DOHH2 (cell line): Measurements from ENCODE around the gene CCDC107.

Experiments
- H3F3A ChIP-seq: fragments of 200-600 bp; sonication (generic), shearing (Covaris generic); 2 replicates; pipeline ENCODE4 v1.6.0; 2016; ENCODE audit warnings: antibody characterized with exemption, mild to moderate bottlenecking; ENCODE audit not compliant: control insufficient read depth, insufficient read depth
- H3K27ac ChIP-seq: fragments of 200-600 bp; sonication (generic); 2 replicates; pipeline ENCODE4 v1.5.1; 2014; ENCODE audit warnings: low read depth, mild to moderate bottlenecking, low read length, moderate library complexity
- H3K27me3 ChIP-seq: fragments of 200-600 bp; sonication (generic); 2 replicates; pipeline ENCODE4 v1.6.1; 2014; ENCODE audit warnings: mild to moderate bottlenecking, low read length, mixed read lengths; ENCODE audit not compliant: control insufficient read depth
- H3K36me3 ChIP-seq: fragments of 200-600 bp; sonication (generic); 2 replicates; pipeline ENCODE4 v1.6.1; 2014; ENCODE audit warnings: mild to moderate bottlenecking, low read length, moderate library complexity, mixed read lengths; ENCODE audit not compliant: control insufficient read depth
- H3K4me1 ChIP-seq: fragments of 200-600 bp; sonication (generic); 2 replicates; pipeline ENCODE4 v1.6.1; 2014; ENCODE audit warnings: mild to moderate bottlenecking, low read length, mixed read lengths; ENCODE audit not compliant: control insufficient read depth
- H3K4me2 ChIP-seq: fragments of 200-600 bp; sonication (generic); 2 replicates; pipeline ENCODE4 v1.6.0; 2014; ENCODE audit warnings: mild to moderate bottlenecking, low read length, moderate library complexity
- H3K4me3 ChIP-seq: fragments of 200-600 bp; sonication (generic); 2 replicates; pipeline ENCODE4 v1.5.1; 2014; ENCODE audit warnings: mild to moderate bottlenecking, low read length, mixed read lengths
- H3K79me2 ChIP-seq: fragments of 200-600 bp; sonication (generic); 2 replicates; pipeline ENCODE4 v1.6.1; 2014; ENCODE audit warnings: mild to moderate bottlenecking, low read length, mixed read lengths; ENCODE audit not compliant: control insufficient read depth
- H3K9me2 ChIP-seq: fragments of 200-600 bp; sonication (generic); replicated peaks from 2 replicates; pipeline ENCODE4 v1.6.1; 2014; ENCODE audit warnings: mild to moderate bottlenecking, low read length, mixed read lengths; ENCODE audit not compliant: control insufficient read depth
- H3K9me3 ChIP-seq: fragments of 200-600 bp; sonication (generic); 2 replicates; pipeline ENCODE4 v1.6.1; 2014; ENCODE audit warnings: antibody characterized with exemption, low read length, mixed read lengths; ENCODE audit not compliant: control insufficient read depth, insufficient read depth
- H4K20me1 ChIP-seq: fragments of 200-600 bp; sonication (generic); 2 replicates; pipeline ENCODE4 v1.6.0; 2014; ENCODE audit warnings: low read depth, mild to moderate bottlenecking, antibody characterized with exemption, low read length, moderate library complexity; ENCODE audit not compliant: control insufficient read depth, insufficient read depth
- EZH2phosphoT487 ChIP-seq: fragments of 200-600 bp; sonication (generic); IDR thresholded peaks from 2 replicates; pipeline ENCODE4 v1.6.1; 2017; ENCODE audit warnings: borderline replicate concordance, mild to moderate bottlenecking, antibody characterized with exemption, low read length, moderate library complexity, mixed read lengths
- TF ChIP-seq, protein P1 (sequence below): fragments of 200-600 bp; sonication (generic); IDR thresholded peaks from one replicate; pipeline ENCODE4 v1.5.1; 2014; ENCODE audit warnings: antibody characterized with exemption, mild to moderate bottlenecking, low read depth, low read length; ENCODE audit not compliant: poor library complexity, severe bottlenecking

The CCDC107 gene

DNA sequence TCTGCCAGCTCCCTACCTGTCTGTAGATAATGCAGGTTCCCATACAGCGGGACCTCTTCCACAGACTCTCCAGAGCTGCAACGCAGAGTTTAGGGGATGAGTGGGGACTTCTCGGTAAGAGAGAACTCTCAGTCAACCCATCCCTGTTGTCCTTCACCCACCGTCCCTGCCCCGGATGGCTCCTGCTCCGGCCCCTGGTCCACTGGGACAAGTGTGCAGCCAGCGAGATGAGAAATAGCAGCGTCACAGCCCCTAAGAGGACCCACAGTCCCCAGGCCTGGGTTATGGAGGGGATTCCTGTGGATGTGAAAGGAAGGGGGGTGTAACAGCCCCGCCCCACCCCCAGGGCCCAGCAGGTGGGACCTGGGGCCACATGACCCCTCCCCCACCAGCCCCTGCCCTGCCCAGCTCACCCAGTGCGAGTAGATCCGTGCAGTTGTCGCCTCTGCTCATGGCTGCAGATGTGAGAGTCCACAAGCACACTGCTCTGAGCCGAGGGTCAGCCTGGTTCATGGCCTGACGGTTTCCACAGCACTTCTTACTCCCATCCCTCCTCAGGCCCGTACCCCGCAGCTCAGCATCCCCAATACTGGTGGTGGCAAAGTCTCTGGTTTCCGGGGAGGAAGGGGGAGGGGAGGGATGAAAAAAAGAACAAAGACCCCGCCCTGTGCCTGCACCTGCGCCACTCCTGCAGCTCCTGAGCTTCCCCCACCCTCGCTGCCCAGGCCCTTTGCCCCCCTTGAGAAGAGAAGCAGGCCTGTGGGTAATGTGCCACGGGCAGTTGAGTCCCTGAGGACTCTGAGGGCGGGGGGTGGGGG, 7.5 kb upstream of the CCDC107 start, which contains the start of gene SIT1:
SIT1 (minus strand) TSS at position 591 of the 818 bp plus-strand sequence; CDS start at position 513, 78 bp downstream.
- H3K36me3 ChIP-seq, result peaks cover 19% of the 10 kb centered on the region
- peaks cover 24% of the 10 kb centered on the region for H3K79me2 ChIP-seq
- H3K4me1 ChIP-seq, result peaks cover 53% of the 10 kb centered on the region
- no peaks in the 10 kb centered on the region for H4K20me1 ChIP-seq
- peaks cover 32% of the 10 kb centered on the region for H3F3A ChIP-seq
- H3K4me3 ChIP-seq, result peak within 1 kb of the TSS; percentile 85
- H3K4me2 ChIP-seq, result peak within 1 kb of the TSS; percentile 96
- H3K9me3 ChIP-seq, result no peaks in the 10 kb centered on the region
- H3K9me2 ChIP-seq, result no peaks in the 10 kb centered on the region
- TF ChIP-seq, protein P1, sequence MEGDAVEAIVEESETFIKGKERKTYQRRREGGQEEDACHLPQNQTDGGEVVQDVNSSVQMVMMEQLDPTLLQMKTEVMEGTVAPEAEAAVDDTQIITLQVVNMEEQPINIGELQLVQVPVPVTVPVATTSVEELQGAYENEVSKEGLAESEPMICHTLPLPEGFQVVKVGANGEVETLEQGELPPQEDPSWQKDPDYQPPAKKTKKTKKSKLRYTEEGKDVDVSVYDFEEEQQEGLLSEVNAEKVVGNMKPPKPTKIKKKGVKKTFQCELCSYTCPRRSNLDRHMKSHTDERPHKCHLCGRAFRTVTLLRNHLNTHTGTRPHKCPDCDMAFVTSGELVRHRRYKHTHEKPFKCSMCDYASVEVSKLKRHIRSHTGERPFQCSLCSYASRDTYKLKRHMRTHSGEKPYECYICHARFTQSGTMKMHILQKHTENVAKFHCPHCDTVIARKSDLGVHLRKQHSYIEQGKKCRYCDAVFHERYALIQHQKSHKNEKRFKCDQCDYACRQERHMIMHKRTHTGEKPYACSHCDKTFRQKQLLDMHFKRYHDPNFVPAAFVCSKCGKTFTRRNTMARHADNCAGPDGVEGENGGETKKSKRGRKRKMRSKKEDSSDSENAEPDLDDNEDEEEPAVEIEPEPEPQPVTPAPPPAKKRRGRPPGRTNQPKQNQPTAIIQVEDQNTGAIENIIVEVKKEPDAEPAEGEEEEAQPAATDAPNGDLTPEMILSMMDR, result no peak
- no peak for TF ChIP-seq EZH2phosphoT487
- no peaks in the 10 kb centered on the region for H3K27me3 ChIP-seq
- peak within 1 kb of the TSS; percentile 87 for H3K27ac ChIP-seq

DNA sequence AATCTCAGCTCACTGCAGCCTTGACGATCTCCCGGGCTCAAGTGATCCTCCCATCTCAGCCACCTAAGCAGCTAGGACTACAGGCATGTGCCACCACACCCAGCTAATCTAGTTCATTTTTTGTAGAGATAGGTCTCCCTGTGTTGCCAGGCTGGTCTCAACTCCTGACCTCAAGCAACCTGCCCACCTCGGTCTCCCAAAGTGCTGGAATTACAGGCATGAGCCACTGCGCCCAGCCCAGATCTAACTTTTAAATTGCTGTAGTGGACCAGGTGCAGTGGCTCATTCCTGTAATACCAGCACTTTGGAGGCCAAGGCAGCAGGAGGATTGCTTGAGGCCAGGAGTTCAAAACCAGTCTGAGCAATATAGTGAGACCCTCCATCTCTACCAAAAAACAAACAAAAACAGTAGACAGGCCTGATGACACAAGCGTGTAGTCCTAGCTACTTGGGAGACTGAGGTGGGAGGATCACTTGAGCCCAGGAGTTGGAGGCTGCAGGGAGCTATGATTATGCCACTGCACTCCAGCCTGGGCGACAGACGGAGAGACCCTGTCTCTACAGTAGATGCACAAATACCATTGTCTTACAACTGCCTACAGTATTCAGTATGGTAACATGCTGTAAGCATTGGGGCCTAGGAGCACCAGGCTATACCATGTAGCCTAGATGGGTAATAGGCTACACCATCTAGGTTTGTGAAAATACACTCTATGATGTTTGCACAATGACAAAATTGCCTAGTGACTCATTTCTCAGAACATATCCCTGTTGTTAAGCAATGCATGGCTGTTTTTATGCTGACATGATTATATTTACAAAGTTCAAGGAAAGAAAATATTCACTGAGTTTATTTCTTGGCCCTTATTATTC, 5.9 kb upstream of the CCDC107 start:
- Histone ChIP-seq H3K9me2 (no peaks in the 10 kb centered on the region), H3K79me2 (peaks cover 18% of the 10 kb centered on the region), H3K4me1 (peaks cover 51% of the 10 kb centered on the region), H3K4me3 (no peak overlapping the region), H3K9me3 (no peaks in the 10 kb centered on the region), H4K20me1 (no peaks in the 10 kb centered on the region), H3F3A (peaks cover 35% of the 10 kb centered on the region), H3K36me3 (peaks cover 19% of the 10 kb centered on the region), H3K27me3 (no peaks in the 10 kb centered on the region), H3K4me2 (no peak overlapping the region), H3K27ac (no peak overlapping the region)
- TF ChIP-seq EZH2phosphoT487, result no peak
- TF ChIP-seq, protein P1, result no peak

DNA sequence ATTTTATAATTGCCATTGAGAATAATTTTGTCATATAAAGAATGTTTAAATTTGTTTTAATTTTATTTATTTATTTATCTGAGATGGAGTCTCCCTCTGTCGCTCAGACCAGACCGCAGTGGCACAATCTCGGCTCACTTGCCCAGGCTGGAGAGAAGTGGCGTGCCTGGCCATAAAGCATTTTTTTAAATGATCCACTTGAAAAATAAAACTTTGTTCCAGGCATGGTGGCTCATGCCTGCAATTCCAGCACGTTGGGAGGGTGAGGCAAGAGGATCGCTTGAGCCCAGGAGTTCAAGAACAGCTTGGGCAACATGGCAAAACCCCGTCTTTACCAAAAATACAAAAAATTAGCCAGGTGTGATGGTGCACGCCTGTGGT, 5.3 kb upstream of the CCDC107 start:
- Histone ChIP-seq H3K27ac (no peak overlapping the region), H3F3A (peaks cover 29% of the 10 kb centered on the region), H3K27me3 (no peaks in the 10 kb centered on the region), H3K36me3 (peaks cover 19% of the 10 kb centered on the region), H4K20me1 (no peaks in the 10 kb centered on the region), H3K9me2 (no peaks in the 10 kb centered on the region), H3K4me2 (no peak overlapping the region), H3K9me3 (no peaks in the 10 kb centered on the region), H3K79me2 (peaks cover 18% of the 10 kb centered on the region), H3K4me3 (no peak overlapping the region), H3K4me1 (peaks cover 51% of the 10 kb centered on the region)
- no peak for TF ChIP-seq EZH2phosphoT487
- TF ChIP-seq, protein P1, result no peak
